GM18907 (cell line): ENCODE data around the gene BRDT.
"Not testable (repeated sequence)": the region's sequence is repeated elsewhere in the genome, so short reads cannot be mapped to it uniquely, and the experiment has no call there.

ENCODE experiments used
- ATAC-seq: cut with Tn5 transposase; IDR thresholded peaks from one replicate; pipeline ENCODE4 v1.9.1; 2021; ENCODE audit warnings: mild to moderate bottlenecking, moderate library complexity; ENCODE audit not compliant: unreplicated experiment

BRDT gene

GRCh38 chr1:91981996-91982609 is 32.9 kb downstream of the BRDT start:
- no peak for ATAC-seq

- no peak for ATAC-seq
Observed at GRCh38 chr1:91993256-91993655, 44.1 kb downstream of the BRDT start.

- no peak for ATAC-seq
Observed at GRCh38 chr1:91997607-91998195, 48.5 kb downstream of the BRDT start.

GRCh38 chr1:92004129-92004528 is 54.9 kb downstream of the BRDT start:
- no peak for ATAC-seq

GRCh38 chr1:92013923-92014322 is 64.7 kb downstream of the BRDT start:
- ATAC-seq = no peak

GRCh38 chr1:92016720-92017316 is 67.6 kb downstream of the BRDT start:
- ATAC-seq = no peak

GRCh38 chr1:92017656-92018055 is 68.5 kb downstream of the BRDT start:
- no peak for ATAC-seq

- ATAC-seq = not testable (repeated sequence)
Observed at GRCh38 chr1:92026042-92026441, 76.8 kb downstream of the BRDT start.

- ATAC-seq = no peak
Observed at GRCh38 chr1:92026806-92027205, 77.6 kb downstream of the BRDT start.

GRCh38 chr1:92029241-92029922 is 80.2 kb downstream of the BRDT start:
- no peak for ATAC-seq

GRCh38 chr1:92030656-92031107 is 81.5 kb downstream of the BRDT start:
- ATAC-seq = no peak

GRCh38 chr1:92031281-92032110 is 82.3 kb downstream of the BRDT start:
- no peak for ATAC-seq

- ATAC-seq = no peak
Observed at GRCh38 chr1:92037400-92037799, 88.2 kb downstream of the BRDT start.

GRCh38 chr1:92038695-92039346 is 89.6 kb downstream of the BRDT start:
- ATAC-seq = no peak

- no peak for ATAC-seq
Observed at GRCh38 chr1:92040971-92041370, 91.8 kb downstream of the BRDT start.

- ATAC-seq = no peak
Observed at GRCh38 chr1:92043621-92044020, 94.4 kb downstream of the BRDT start.

- ATAC-seq = no peak
Observed at GRCh38 chr1:92045766-92046495, 96.7 kb downstream of the BRDT start.

- ATAC-seq = no peak
Observed at GRCh38 chr1:92051948-92052347, 102.7 kb downstream of the BRDT start.
